HUDEP-2 (cell line): ENCODE data around the gene ANO9.

Experiments used
- DNase-seq, 76 experiments: peaks; one replicate each; lab custom pipeline; 2025; ENCODE audit not compliant: unreplicated experiment in 76 of 76; lab: John Stamatoyannopoulos, UW

The ANO9 gene

GRCh38 chr11:454043-454442 lies 12.2 kb upstream of the ANO9 start:
- no peak for DNase-seq

DNA sequence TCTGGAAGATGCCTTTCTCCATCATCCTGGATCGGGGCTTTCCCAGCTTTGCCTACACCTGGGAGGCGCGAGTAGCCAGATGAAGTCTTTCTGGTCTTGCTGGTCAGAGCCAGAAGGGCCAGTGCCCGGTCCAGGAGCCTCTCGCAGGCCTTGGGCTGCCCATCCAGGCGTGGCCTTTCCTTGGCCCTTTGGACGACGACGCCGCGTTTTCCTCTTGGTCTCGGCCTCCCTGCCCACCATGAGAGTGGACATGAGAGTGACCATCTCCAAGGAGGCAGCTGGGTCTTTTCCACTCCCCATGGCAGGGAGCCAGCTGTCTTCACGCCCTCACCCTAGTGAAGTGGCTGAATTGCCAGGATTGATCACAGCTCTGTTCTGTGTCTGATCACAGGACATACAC lies 11.8 kb upstream of the ANO9 start:
- peak in 1 of 76 experiments; percentile 9 for DNase-seq

- no peak for DNase-seq
Observed at GRCh38 chr11:452916-453527, 11.2 kb upstream of the ANO9 start.

DNA sequence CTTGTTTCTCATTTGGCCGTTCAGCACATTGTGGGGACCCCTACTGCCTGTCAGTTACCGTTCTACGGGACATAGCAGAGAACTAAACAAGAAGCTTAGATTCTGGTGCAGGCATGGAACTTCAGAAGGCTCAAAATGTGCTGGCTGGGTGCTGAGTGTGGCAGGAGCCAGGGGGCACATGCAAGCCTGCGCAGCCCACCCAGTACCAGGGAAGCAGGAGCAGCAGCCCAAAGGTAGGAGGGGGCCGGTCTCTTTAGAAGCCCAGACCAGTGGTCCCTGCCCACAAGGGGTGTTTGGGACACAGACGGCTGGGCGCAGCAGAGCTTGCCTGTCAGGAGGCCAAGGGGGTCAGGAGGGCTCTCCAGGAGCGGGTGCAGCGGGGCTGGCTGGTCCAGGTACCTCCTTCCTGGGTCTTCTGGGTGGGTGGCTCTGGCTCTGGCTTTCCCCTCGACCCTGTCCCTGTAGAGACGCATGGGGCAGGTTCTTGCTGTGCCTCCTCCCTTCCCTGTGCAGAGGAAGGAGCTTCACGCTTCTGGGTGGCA lies 10.5 kb upstream of the ANO9 start:
- no peak for DNase-seq

- no peak for DNase-seq
Observed at GRCh38 chr11:451738-452137, 9.9 kb upstream of the ANO9 start.

GRCh38 chr11:450809-451451 lies 9.1 kb upstream of the ANO9 start:
- DNase-seq = peak in 69 of 76 experiments; percentile 6 to 75 (median 47)

GRCh38 chr11:449889-450808 lies 8.3 kb upstream of the ANO9 start, which contains the start of gene PTDSS2:
Gene PTDSS2 (plus strand): TSS chr11:450279. CDS start chr11:450456, 177 bp downstream.
- peak in 73 of 76 experiments; percentile 42 to 95 (median 86) for DNase-seq

DNA sequence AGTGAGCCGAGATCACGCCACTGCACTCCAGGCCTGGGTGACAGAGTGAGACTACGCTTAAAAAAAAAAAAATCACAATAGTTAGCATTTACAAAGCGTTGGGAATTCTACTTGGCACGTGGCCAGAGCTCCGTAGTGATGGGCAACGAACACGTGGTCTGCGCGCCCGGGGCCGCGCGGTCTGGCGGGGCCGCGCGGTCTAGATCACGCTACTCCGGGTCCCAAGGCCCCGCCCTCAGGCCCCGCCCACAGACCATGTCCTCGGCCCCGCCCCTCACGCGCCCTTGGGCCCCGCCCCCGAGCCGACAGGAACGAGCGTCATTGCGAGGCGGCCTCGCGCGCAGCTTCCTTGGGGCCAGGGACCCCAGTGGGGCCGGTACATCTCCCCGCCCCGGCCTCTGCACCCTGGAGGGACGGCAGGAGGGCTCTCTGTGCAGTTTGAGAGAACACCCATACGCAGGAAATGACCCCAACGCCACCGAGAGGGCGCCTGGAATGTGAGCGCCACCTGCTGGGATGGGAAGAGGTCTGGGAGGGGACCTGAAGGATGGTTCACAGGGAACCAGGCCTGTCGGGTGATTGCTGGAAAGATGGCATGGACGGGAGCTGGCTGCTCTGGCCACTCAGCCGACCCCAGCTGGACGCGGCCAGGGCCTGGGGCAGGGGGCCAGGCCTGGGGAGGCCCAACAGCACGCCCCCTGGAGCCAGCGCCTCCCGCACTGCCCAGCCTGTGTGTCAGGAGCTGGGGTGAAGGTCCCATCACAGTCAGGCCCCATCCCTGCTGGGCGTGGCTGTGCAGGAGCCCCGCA lies 6.3 kb upstream of the ANO9 start:
- DNase-seq = peak in 75 of 76 experiments; percentile 37 to 97 (median 87)

DNA sequence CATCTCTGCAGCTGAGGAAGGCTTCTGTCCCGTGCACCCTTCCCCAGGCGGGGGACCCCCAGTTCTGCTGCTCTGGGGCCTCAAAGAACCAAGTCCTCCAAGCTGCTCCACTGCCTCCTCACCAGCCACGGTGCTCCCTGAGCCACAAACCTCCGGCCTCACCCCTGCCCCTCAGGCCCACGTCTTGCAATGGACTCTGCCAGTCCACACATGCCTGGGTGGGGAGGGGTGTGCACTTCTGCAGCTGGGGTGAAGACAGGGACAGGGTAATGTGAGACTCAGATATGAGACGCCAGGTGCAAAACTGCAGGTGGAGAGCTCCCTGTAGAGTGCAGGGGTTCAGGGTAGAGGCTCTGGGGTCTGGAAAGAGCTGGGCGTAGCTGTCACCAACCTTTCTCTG lies 5.1 kb upstream of the ANO9 start:
- peak in 3 of 76 experiments; percentile 11 to 26 (median 22) for DNase-seq

GRCh38 chr11:445765-446588 lies 4.2 kb upstream of the ANO9 start:
- DNase-seq = no peak

DNA sequence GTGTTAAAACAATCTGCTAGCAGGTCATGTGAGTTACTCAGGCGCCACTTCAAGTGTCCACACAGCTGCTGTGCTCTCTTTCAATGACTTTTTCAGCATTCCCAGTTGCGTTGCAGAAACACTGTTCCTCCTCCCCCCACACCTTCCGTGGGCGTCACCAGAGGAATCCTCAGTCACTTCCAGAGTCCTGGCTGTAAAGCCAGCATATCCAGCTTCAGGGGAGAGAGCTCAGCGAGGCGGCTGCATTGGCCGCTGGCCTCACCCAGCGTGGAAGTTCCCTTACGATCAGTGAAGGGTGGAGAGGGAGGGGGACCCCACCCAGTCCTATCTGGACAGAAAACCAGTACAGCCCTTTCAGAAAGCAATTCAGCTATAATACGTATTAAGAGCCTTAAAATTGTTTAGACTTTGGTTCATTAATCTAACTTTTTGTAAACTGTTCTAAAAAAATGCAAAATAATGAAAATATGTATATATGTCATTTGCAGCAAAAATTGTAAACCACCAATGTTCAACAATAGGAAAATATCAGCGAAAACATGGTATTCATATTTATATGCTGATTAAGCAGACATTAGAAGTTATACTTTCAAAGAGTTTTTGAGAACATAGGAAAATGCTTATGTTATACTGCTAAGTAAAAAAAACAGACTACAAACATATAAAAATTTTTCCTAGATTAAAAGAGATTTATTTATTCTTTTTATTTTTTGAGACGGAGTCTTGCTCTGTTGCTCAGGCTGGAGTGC lies 2.8 kb upstream of the ANO9 start:
- peak in 51 of 76 experiments; percentile 5 to 63 (median 36) for DNase-seq

DNA sequence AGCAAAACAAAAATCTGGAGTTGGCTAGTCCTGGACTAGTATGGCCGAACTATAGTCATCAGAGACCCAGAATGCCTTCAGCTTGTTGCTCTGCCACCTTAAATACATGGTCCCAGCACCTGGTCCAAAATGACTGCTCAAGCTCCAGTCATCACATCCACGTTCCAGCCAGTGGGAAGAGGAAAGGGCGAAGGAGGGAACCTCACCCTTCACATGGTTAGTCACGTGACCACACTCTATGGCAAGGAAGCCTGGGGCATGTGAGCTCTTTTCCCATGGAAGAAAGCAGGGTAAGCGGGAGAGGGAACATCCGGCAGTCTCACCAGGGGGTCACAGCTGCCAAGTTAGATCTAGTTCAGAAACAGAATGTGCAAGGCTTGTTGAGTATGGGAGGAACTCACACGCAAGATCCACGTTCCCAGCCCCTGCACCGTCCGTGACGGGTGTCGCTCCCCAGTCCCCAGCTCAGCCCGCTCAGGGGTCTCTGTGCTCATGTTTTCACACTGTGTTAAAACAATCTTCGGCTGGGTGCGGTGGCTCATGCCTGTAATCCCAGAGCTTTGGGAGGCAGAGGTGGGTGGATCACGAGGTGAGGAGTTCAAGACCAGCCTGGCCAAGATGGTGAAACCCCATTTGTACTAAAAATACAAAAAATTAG lies 1.9 kb upstream of the ANO9 start:
- DNase-seq = no peak

GRCh38 chr11:442611-443081 lies 835 bp upstream of the ANO9 start:
- no peak for DNase-seq

DNA sequence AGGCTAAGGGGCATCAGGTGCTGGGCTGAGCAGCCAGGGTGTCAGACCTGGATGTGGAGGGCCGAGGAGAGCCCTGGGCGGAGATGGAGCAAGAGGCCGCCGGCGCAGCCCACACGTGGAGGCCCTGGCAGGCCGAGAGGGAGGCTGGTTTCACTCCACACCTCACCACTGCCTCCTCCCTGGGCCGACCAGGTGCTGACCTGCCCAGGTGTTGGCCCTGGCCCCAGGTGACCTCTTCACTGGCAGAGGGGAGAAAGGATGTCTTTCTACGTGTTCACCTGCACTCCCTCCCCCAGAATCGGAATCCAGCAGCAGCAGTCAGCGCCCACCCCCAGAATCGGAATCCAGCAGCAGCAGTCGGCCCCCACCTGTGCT lies 781 bp downstream of the ANO9 start:
- DNase-seq = no peak

DNA sequence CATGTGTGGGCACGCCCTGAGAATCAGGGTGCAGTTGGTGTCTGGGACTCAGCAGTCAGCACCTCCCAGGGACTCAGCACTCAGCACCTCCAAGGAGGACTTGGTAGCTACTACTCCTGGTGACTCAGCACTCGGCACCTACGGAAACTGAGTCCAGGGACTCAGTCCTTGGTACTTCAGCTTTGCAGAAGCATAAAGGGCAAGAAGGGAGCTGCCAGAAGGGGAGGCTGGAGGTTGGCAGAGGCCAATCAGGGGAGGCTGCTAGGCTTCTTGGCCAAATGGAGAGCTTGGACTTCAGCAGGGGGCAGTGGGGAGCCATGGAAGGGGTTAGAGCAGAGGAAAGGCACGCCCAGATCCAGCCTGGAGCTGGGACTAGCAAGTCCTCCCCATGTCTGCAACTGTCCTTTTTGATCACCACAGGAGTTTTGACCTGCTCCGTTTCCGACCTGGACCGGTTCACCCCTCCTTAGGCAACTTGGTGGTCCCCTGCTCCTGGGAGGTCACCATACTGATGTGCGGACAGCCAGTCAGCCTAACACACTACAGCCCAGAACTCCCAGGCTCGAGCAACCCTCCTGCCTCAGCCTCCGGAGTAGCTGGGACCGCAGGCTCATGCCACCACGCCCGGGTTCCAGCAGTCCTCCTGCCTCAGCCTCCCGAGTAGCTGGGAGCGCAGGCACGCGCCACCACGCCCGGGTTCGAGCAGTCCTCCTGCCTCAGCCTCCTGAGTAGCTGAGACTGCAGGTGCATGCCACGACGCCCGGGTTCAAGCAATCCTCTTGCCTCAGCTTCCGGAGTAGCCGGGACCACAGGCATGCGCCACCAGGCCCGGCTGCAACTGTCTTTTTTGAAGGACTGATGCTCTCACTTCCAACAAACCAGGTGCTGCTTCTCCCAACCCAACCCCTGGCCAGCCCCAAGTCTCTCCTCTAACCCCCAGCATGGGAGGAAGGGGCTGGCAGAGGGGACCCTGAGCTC lies 1.5 kb downstream of the ANO9 start:
- DNase-seq = peak in 22 of 76 experiments; percentile 12 to 43 (median 21)

DNA sequence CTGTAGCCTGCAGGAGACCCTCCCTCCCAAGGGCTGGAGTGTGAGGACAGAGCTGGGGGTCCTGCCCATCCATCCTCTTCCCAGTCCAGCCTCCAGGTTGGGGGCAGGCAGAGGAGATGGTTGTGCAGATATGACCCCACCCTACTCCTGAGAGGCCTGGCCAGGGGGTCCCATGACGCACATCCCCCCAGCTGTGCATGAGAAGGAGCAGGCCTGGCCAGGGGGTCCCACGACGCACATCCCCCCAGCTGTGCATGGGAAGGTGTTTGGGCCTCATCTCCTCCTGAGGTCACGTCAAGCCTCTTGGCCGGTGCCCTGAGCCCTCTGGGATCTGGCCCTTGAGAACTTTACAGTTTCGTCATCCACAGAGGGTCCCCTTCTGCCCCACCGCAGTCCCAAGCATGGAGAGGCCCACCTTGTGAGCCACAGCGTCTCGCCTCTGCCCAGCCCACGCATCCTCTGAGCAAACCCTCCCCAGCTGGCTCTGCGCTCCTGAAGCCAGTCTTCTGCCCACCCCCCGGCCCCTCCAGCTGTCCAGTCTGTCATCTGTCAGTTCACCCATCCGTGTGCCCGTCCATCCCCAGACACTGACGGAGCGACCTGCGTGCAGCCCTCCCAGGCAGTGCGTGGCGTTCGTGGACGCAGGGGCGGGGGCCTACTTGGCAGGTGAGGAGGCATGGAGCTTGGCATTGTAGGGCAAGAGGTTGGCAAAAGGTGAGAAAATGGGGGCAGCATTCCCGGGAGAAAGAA lies 2.3 kb downstream of the ANO9 start:
- no peak for DNase-seq
